CD8-positive, alpha-beta memory T cell (primary cell): ENCODE measurements around the gene CEP44. TPM values are rescaled to one million over a fixed set of nuclear protein-coding genes. Genes with fewer than 3 reads are reported as not detected.

Experiments used
- CTCF ChIA-PET: fragments of 350-600 bp; sonication (Branson Sonifier 250); formaldehyde crosslinking; loops from one replicate; lab custom pipeline; 2021; ENCODE audit warnings: antibody characterized with exemption; lab: Charles Lee
- POLR2A ChIA-PET: fragments of 350-600 bp; sonication (Branson Sonifier 250); formaldehyde crosslinking; loops from one replicate; lab custom pipeline; 2021; ENCODE audit warnings: antibody characterized with exemption; lab: Charles Lee
- DNase-seq, 5 donors: peaks; one replicate each; pipeline versions ENCODE4 v3.0.0 to v3.0.0-alpha.2; 2020 to 2022; ENCODE audit warnings: mixed read lengths in 1 of 5
- H3K27ac ChIP-seq: one replicate; pipeline ENCODE4 v1.7.0; 2013; ENCODE audit warnings: low read depth, mild to moderate bottlenecking, low read length, moderate library complexity
- H3K27me3 ChIP-seq: 2 replicates; pipeline ENCODE4 v1.7.0; 2013; ENCODE audit warnings: low read length, mild to moderate bottlenecking; ENCODE audit not compliant: insufficient read depth, poor library complexity, severe bottlenecking
- H3K36me3 ChIP-seq: 2 replicates; pipeline ENCODE4 v1.7.0; 2013; ENCODE audit warnings: mild to moderate bottlenecking, low read length, moderate library complexity; ENCODE audit not compliant: insufficient read depth
- H3K4me1 ChIP-seq: 2 replicates; pipeline ENCODE4 v1.7.0; 2013; ENCODE audit warnings: mild to moderate bottlenecking, low read length, moderate library complexity; ENCODE audit not compliant: insufficient read depth
- H3K4me3 ChIP-seq: 2 replicates; pipeline ENCODE4 v1.7.0; 2013; ENCODE audit warnings: mild to moderate bottlenecking, low read length
- H3K9me3 ChIP-seq: 2 replicates; pipeline ENCODE4 v1.7.0; 2013; ENCODE audit warnings: mild to moderate bottlenecking, low read length
- H3K27ac Mint-ChIP-seq, 8 donors: one replicate each; pipeline ENCODE4 v1.8.0; 2020 to 2021; ENCODE audit warnings: mixed read lengths in 8 of 8, mild to moderate bottlenecking in 6 of 8, inconsistent platforms in 3 of 8, moderate library complexity in 3 of 8
- H3K27me3 Mint-ChIP-seq, 2 donors: one replicate each; pipeline ENCODE4 v1.8.0; 2020 to 2021; ENCODE audit warnings: mixed read lengths in 2 of 2, mild to moderate bottlenecking in 1 of 2, moderate library complexity in 1 of 2
- H3K36me3 Mint-ChIP-seq, 3 donors: one replicate each; pipeline ENCODE4 v1.8.0; 2020 to 2021; ENCODE audit warnings: mixed read lengths in 3 of 3, inconsistent platforms in 1 of 3, mild to moderate bottlenecking in 1 of 3
- H3K4me1 Mint-ChIP-seq, 3 donors: one replicate each; pipeline ENCODE4 v1.8.0; 2020 to 2021; ENCODE audit warnings: mixed read lengths in 3 of 3, inconsistent platforms in 1 of 3, mild to moderate bottlenecking in 1 of 3
- H3K4me3 Mint-ChIP-seq, 7 donors: one replicate each; pipeline ENCODE4 v1.8.0; 2020 to 2021; ENCODE audit warnings: mixed read lengths in 7 of 7, mild to moderate bottlenecking in 6 of 7, moderate library complexity in 4 of 7, inconsistent platforms in 2 of 7
- H3K9me3 Mint-ChIP-seq, 5 donors: one replicate each; pipeline ENCODE4 v1.8.0; 2020 to 2022; ENCODE audit warnings: mixed read lengths in 5 of 5, mild to moderate bottlenecking in 3 of 5, moderate library complexity in 2 of 5, inconsistent platforms in 1 of 5
- polyA plus RNA-seq: library from polyadenylated mRNA; unstranded; fragments of 300-500 nt; fragmentation: Illumina TruSeq; gene quantifications from one replicate; pipeline ENCODE4 v1.2.3, GENCODE V29; 2021
- total RNA-seq, 2 experiments: library from RNA; stranded (reverse); gene quantifications; one replicate each; pipeline ENCODE4 v1.2.3, GENCODE V29; 2021

CEP44 gene
- total and polyA plus RNA-seq, 3 experiments from 2014 or later = 6.8 to 22.4 (median 20.4) TPM

DNA sequence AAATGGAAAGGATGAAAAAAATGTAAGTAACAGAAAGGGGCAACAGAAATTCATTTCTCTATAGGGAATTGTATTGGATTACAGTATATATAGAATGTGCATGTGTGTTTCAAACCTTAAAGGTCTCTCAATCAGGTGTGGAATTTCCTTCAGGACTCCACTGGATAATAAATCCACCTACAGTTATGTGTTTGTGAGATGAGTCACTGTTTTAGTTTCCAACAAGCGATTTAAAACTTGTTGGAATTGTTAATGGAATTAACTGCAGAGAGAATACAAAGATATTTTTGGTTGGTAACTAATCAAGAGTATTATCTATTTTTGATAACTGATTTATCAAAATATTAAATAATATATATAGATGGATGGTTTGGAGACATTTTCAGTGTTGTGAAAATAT is 32.8 kb downstream of the CEP44 start:
- peaks cover 0 to 42% (median 2%) of the 10 kb centered on the region in 3 donors for H3K36me3 Mint-ChIP-seq
- peaks cover 9 to 13% (median 12%) of the 10 kb centered on the region in 3 donors for H3K4me1 Mint-ChIP-seq
- no peaks in the 10 kb centered on the region for H3K9me3 Mint-ChIP-seq
- DNase-seq = no peak
- Histone ChIP-seq H3K27ac (no peak overlapping the region), H3K36me3 (peaks cover 3% of the 10 kb centered on the region), H3K9me3 (no peaks in the 10 kb centered on the region), H3K4me3 (no peak overlapping the region), H3K27me3 (no peaks in the 10 kb centered on the region), H3K4me1 (no peaks in the 10 kb centered on the region)
- H3K4me3 Mint-ChIP-seq = no peak overlapping the region
- ChIA-PET POLR2A (no interaction called here), CTCF (no interaction called here)
- no peaks in the 10 kb centered on the region for H3K27me3 Mint-ChIP-seq
- peak overlapping the region in 1 of 8 donors; percentile 47 for H3K27ac Mint-ChIP-seq

DNA sequence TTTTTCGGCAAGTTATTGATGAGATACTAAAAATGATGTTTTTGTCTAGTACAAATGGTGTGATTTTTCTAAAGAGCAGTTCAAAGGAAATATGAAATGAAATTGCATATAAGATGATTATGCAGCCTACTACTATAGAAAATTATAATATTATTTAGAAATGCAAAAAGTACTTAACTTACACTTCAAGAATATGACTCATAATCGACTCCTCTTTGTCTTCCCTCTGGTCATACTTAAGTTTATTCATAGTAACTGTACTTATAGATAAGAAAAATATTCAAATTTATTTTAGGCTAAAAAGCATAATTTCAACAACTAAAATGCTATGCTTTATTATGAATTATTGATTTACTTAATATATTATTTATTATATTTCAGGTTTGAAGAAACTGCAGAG is 33.2 kb downstream of the CEP44 start:
- H3K4me3 ChIP-seq = no peak overlapping the region
- CTCF ChIA-PET = no interaction called here
- Mint-ChIP-seq H3K4me1 (peaks cover 9 to 13% (median 12%) of the 10 kb centered on the region in 3 donors), H3K4me3 (no peak overlapping the region), H3K27ac (peak overlapping the region in 1 of 8 donors; percentile 47), H3K27me3 (no peaks in the 10 kb centered on the region), H3K9me3 (no peaks in the 10 kb centered on the region), H3K36me3 (peaks cover 0 to 38% (median 2%) of the 10 kb centered on the region in 3 donors)
- no peaks in the 10 kb centered on the region for H3K27me3 ChIP-seq
- H3K27ac ChIP-seq = no peak overlapping the region
- no peaks in the 10 kb centered on the region for H3K4me1 ChIP-seq
- no peaks in the 10 kb centered on the region for H3K9me3 ChIP-seq
- H3K36me3 ChIP-seq = peaks cover 3% of the 10 kb centered on the region
- DNase-seq = no peak
- POLR2A ChIA-PET = no interaction called here

DNA sequence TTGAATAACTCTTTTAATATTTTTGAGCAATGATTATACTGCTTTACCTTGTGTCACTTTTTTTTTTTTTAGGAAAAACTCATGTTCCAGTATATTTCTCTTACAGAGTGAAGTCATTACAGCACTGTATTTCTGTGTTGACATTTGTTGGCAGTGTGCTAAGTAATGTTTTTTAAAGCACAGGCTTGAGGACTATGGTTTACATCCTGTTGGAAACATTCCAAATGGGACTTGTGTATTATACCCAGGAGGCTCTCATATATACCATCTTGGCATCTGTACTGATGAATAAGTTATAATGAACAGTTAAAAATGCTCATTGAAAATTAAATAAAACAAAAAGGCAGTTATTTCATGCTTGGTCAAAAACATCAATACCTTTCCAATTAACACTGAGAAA is 33.8 kb downstream of the CEP44 start:
- Mint-ChIP-seq H3K4me1 (peaks cover 8 to 11% (median 10%) of the 10 kb centered on the region in 3 donors), H3K27me3 (no peaks in the 10 kb centered on the region), H3K9me3 (no peaks in the 10 kb centered on the region), H3K4me3 (no peak overlapping the region), H3K36me3 (peaks cover 0 to 35% (median 4%) of the 10 kb centered on the region in 3 donors), H3K27ac (no peak overlapping the region)
- no peaks in the 10 kb centered on the region for H3K4me1 ChIP-seq
- DNase-seq = no peak
- CTCF ChIA-PET = no interaction called here
- no peak overlapping the region for H3K4me3 ChIP-seq
- H3K9me3 ChIP-seq = no peaks in the 10 kb centered on the region
- H3K36me3 ChIP-seq = peaks cover 3% of the 10 kb centered on the region
- H3K27ac ChIP-seq = no peak overlapping the region
- POLR2A ChIA-PET = no interaction called here
- no peaks in the 10 kb centered on the region for H3K27me3 ChIP-seq

DNA sequence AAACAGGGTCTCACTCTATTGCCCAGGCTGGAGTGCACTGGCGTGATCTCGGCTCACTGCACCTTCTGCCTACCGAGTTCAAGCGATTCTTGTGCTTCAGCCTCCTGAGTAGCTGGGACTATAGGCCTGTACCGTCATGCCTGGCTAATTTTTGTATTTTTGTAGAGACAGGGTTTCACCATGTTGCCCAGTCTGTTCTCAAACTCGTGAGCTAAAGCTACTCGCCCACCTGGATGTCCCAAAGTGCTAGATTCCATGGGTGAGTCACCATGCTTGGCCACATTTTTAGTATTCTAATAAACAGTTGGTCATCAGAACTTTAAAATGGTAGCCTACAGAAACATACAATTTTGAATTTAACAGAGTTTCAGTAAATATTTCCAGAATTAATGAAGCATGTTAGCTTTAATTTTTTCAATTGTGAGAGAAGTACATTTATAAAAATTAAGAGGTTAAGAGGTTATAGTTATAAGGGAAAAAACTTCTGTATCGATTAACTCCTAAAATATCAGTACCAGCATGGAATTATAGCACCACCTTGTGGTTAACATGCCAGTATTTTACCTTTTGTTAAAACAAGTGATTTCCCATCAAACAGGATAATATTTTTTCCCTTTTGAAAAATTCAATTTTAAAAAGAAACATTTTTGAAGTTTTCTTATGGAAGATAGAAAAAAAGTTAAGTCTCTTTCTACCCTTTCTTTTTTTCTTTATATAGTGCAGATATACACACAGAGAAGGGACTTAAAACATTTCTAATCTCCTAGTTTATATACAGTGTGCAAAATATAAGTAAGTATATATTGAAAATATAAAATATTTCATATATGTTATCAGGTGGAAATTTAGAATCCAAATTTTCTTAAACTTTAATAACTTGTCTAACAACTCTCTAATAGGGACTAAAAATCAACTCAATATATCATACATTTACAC is 35.4 kb downstream of the CEP44 start:
- no peaks in the 10 kb centered on the region for H3K9me3 ChIP-seq
- ChIA-PET CTCF (interaction anchor here (0.7 to 1.1 kb wide), 2 partner anchors 71 to 97 kb away, joined by 3 read pairs; no protein-coding TSS in a partner anchor), POLR2A (no interaction called here)
- peaks cover 3% of the 10 kb centered on the region for H3K36me3 ChIP-seq
- Mint-ChIP-seq H3K27ac (no peak overlapping the region), H3K4me3 (no peak overlapping the region), H3K36me3 (peaks cover 0 to 28% (median 1%) of the 10 kb centered on the region in 3 donors), H3K27me3 (no peaks in the 10 kb centered on the region), H3K4me1 (no peaks in the 10 kb centered on the region), H3K9me3 (no peaks in the 10 kb centered on the region)
- H3K27ac ChIP-seq = no peak overlapping the region
- H3K4me1 ChIP-seq = no peaks in the 10 kb centered on the region
- H3K4me3 ChIP-seq = no peak overlapping the region
- peak in 2 of 5 donors; percentile 11 to 12 for DNase-seq
- H3K27me3 ChIP-seq = no peaks in the 10 kb centered on the region

DNA sequence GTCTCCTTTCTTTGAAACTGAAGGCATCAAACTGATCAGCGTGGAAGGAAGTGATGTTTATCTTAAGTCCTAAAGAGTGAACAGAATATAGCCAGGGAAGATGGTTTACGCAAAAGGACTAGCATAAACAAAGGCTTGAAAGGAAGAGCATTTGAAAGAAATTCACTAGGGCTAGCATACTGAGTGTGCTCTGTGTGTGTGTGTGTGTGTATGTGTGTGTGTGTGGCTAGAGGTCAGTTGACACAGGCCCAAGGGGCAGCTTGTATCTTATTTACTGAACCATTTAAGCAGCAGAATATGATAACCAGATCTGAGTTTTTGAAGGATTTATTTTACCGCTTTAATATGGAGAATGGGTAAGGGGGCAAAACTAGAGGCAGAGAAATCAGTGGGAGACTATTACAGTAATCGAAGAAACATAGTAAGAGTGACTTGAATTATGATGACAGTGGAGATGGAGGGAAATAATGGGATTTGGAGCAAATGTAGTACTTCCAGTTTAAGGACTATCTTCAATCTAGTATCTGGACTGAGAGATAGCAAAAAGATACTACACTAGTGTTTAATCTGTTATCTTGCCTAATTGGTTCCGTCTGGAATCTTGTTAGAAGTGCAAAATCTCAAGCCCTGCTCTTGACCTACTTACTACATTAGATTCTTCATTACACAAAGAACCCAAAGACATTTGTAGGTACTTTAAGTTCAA is 36.9 kb downstream of the CEP44 start:
- Mint-ChIP-seq H3K4me3 (no peak overlapping the region), H3K27ac (no peak overlapping the region), H3K36me3 (peaks cover 0 to 19% (median 1%) of the 10 kb centered on the region in 3 donors), H3K9me3 (no peaks in the 10 kb centered on the region), H3K27me3 (no peaks in the 10 kb centered on the region), H3K4me1 (no peaks in the 10 kb centered on the region)
- H3K9me3 ChIP-seq = no peaks in the 10 kb centered on the region
- no peak for DNase-seq
- no peaks in the 10 kb centered on the region for H3K27me3 ChIP-seq
- H3K27ac ChIP-seq = no peak overlapping the region
- ChIA-PET POLR2A (no interaction called here), CTCF (no interaction called here)
- H3K36me3 ChIP-seq = peaks cover 3% of the 10 kb centered on the region
- no peaks in the 10 kb centered on the region for H3K4me1 ChIP-seq
- H3K4me3 ChIP-seq = no peak overlapping the region

DNA sequence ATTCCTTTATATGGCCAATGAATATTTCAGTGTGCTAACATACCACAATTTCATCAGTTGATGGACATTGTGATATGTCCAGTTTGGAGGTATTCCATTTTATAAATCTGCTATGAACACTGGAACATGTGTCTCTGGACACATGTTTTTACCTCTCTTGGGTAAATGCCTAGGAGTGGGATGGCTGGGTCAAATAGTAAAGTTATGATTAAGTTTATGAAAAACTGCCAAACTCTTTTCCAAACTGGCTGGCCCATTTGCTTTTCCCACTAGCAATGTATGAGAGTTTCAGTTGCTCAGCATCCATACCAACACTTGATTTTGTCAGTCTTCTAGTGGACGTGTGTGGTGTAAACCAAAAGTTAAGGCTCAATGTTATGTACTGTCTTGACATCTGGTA is 40.5 kb downstream of the CEP44 start:
- no peaks in the 10 kb centered on the region for H3K4me1 Mint-ChIP-seq
- no peaks in the 10 kb centered on the region for H3K27me3 ChIP-seq
- H3K36me3 ChIP-seq = no peaks in the 10 kb centered on the region
- no peak for DNase-seq
- no peak overlapping the region for H3K27ac Mint-ChIP-seq
- peaks cover 0 to 1% (median 0%) of the 10 kb centered on the region in 3 donors for H3K36me3 Mint-ChIP-seq
- no peak overlapping the region for H3K4me3 ChIP-seq
- no peaks in the 10 kb centered on the region for H3K4me1 ChIP-seq
- H3K27ac ChIP-seq = no peak overlapping the region
- CTCF ChIA-PET = no interaction called here
- peaks cover 0 to 2% of the 10 kb centered on the region in 2 donors for H3K27me3 Mint-ChIP-seq
- no peak overlapping the region for H3K4me3 Mint-ChIP-seq
- POLR2A ChIA-PET = no interaction called here
- H3K9me3 ChIP-seq = no peaks in the 10 kb centered on the region
- H3K9me3 Mint-ChIP-seq = no peaks in the 10 kb centered on the region

DNA sequence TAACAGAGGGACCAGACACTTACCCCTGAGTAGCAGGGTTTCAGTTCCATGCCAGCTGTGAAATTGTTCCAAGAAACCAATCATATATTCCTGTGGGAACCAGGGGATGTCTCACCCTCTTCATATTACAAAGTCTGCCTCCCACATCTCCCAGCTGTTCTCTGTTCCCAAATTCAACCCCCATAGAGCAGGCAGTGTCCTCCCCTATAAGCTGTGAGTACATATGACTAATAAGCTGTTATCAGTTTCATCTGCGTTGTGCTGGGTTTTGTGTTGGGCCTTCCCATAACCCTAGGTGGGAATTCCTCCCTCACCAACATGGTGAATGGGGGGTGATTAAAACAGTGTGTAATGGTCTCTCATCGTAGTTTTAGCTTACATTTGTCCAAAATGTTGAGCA is 41.0 kb downstream of the CEP44 start:
- H3K4me1 Mint-ChIP-seq = no peaks in the 10 kb centered on the region
- no peak overlapping the region for H3K27ac Mint-ChIP-seq
- peaks cover 0 to 1% (median 0%) of the 10 kb centered on the region in 3 donors for H3K36me3 Mint-ChIP-seq
- no peak overlapping the region for H3K27ac ChIP-seq
- H3K9me3 Mint-ChIP-seq = no peaks in the 10 kb centered on the region
- H3K9me3 ChIP-seq = no peaks in the 10 kb centered on the region
- POLR2A ChIA-PET = no interaction called here
- peaks cover 0 to 2% of the 10 kb centered on the region in 2 donors for H3K27me3 Mint-ChIP-seq
- CTCF ChIA-PET = no interaction called here
- H3K4me3 Mint-ChIP-seq = no peak overlapping the region
- no peak for DNase-seq
- H3K27me3 ChIP-seq = no peaks in the 10 kb centered on the region
- H3K4me1 ChIP-seq = no peaks in the 10 kb centered on the region
- H3K36me3 ChIP-seq = no peaks in the 10 kb centered on the region
- no peak overlapping the region for H3K4me3 ChIP-seq
